K562 (cell line): Measurements from ENCODE around the gene NR1H2. TPM values are rescaled to one million over a fixed set of nuclear protein-coding genes. Genes with fewer than 3 reads are reported as not detected.

ENCODE experiments used
- CBX1 ChIP-seq: sonication (generic); IDR thresholded peaks from 2 replicates; pipeline ENCODE4 v1.6.1; 2016; ENCODE audit warnings: antibody characterized with exemption, low read depth, mild to moderate bottlenecking
- GTF2B ChIP-seq: IDR thresholded peaks from 2 replicates; pipeline ENCODE4 v1.6.1; 2011; ENCODE audit not compliant: insufficient read length; ENCODE audit errors: extremely low read depth
- MGA ChIP-seq: fragments of 450-650 bp; IDR thresholded peaks from 2 replicates; pipeline ENCODE4 v1.6.1; 2016; ENCODE audit warnings: mild to moderate bottlenecking, moderate library complexity
- POLR2A ChIP-seq: fragments of 450-650 bp; conservative IDR thresholded peaks from 2 replicates; pipeline ENCODE4 v1.6.1; 2016
- RBM14 ChIP-seq: fragments of 200-400 bp; formaldehyde crosslinking; IDR thresholded peaks from 2 replicates; pipeline ENCODE4 v1.6.1; 2018; ENCODE audit warnings: low read depth, mild to moderate bottlenecking, low read length, moderate library complexity, borderline replicate concordance; ENCODE audit not compliant: insufficient read depth
- SUPT5H ChIP-seq: fragments of 450-650 bp; IDR thresholded peaks from 2 replicates; pipeline ENCODE4 v1.6.1; 2016
- ZBTB11 ChIP-seq, 3 experiments: fragments of 200-800 bp in 1 of 3; fragments of 250-450 bp in 1 of 3; fragments of 450-650 bp in 1 of 3; sonication (Bioruptor Pico) in 1 of 3; sonication (Bioruptor generic) in 1 of 3; formaldehyde crosslinking in 1 of 3; IDR thresholded peaks; 2 replicates each; pipeline versions ENCODE4 v1.6.1 to v1.8.0; 2016 to 2022; ENCODE audit warnings: mild to moderate bottlenecking in 2 of 3, missing genetic modification characterization in 2 of 3, missing compliant biosample characterization in 1 of 3, moderate library complexity in 1 of 3
- ZFP30 ChIP-seq: fragments of 250-450 bp; sonication (Bioruptor Pico); IDR thresholded peaks from 2 replicates; pipeline ENCODE4 v1.8.0; 2022; ENCODE audit warnings: moderate library complexity, mild to moderate bottlenecking, inconsistent platforms, borderline replicate concordance
- ZNF280B ChIP-seq: fragments of 250-450 bp; sonication (Bioruptor Pico); IDR thresholded peaks from 2 replicates; pipeline ENCODE4 v1.5.1; 2021; ENCODE audit warnings: mild to moderate bottlenecking
- polyA plus RNA-seq, 8 experiments: library from polyadenylated mRNA; depleted of rRNA in 4 of 8; stranded (reverse) in 5 of 8; unstranded in 3 of 8; fragments of >200 nt; fragmentation: Nextera tagmentation in 2 of 8; fragmentation: Illumina TruSeq in 1 of 8; extraction: Ambion mirVana in 2 of 8; extraction: Trizol in 1 of 8; gene quantifications; 2 replicates each; pipeline versions ENCODE4 v1.2.1 to v1.2.3, GENCODE V29; 2011 to 2014; ENCODE audit warnings: inconsistent platforms in 1 of 8, missing spikeins in 1 of 8
- total RNA-seq, 7 experiments: library from RNA; depleted of rRNA in 6 of 7; stranded (reverse); fragments of >200 nt in 6 of 7; fragmentation: Illumina TruSeq in 2 of 7; extraction: Trizol in 2 of 7; gene quantifications; 2 replicates each; pipeline versions ENCODE4 v1.2.1 to v1.2.3, GENCODE V29; 2011 to 2021; ENCODE audit warnings: low replicate concordance in 1 of 7

The NR1H2 gene
- total and polyA plus RNA-seq, 9 of the 15 experiments (the other 6 are each of a cell fraction or from before 2014, with no cell fraction given) = 0.11 to 73.8 (median 24.0) TPM

GRCh38 chr19:50362656-50363424 lies 13.4 kb upstream of the NR1H2 start (continued):
- TF ChIP-seq ZBTB11 (CRISPR knock-in tag; IDR thresholded peaks at IDR 0.05) (no peak), RBM14 (no peak), SUPT5H (no peak), ZNF280B (CRISPR knock-in tag) (no peak), GTF2B (no peak), CBX1 (no peak), POLR2A (no peak), ZFP30 (no peak), MGA (peak; percentile 83)
